ENCODE results near the gene FGD6.
A peak's percentile ranks its signal among the peaks of the same experiment; 100 is the strongest.

FGD6 gene

DNA sequence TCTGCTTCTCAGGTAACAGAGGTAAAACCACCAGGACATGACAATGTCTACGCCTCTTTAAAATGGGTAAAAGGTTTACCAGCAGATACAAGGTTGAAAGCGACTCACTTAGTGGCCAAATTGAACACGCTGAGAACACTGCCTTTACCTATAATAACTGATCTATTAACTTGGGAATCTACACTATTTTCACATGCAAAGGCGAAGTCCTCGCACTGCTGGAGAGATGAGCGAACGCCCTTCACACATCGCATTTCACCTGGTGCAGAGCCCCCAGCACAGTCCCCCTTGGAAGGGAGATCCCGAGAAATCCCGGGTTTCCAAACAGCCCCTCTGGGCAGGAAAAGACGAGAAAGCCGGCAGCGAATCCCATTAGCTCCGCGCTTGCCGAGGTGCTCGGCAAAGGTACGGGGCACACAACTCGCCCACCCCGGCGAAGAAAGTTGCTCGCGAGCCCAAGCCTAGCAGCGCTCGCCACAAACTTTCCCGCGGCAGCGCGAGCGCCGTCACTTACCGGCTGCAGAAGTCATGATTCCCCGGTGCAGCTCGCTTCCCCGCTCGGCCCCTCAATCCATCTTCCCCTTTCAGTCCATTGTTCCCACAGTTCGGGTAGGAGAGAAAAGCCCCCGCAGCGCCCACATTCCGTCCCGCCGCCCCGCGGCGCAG, 423 bp downstream of the FGD6 start:
- no peaks in the 10 kb centered on the region for H3K9me3 ChIP-seq (ENCODE audit: low read length)
- H3K27ac ChIP-seq (ENCODE audit: low read depth, low read length) = peak overlapping the region; percentile 96
- no peaks in the 10 kb centered on the region for H3K36me3 ChIP-seq (ENCODE audit: insufficient read depth, low read length)
- peak overlapping the region; percentile 93 for H3K9ac ChIP-seq (ENCODE audit: low read length)
- H3K4me1 ChIP-seq (ENCODE audit: insufficient read depth, low read length) = peaks cover 36% of the 10 kb centered on the region
- no peaks in the 10 kb centered on the region for H3K27me3 ChIP-seq (ENCODE audit: control insufficient read depth in 1 of 2, insufficient read depth in 2 of 2, low read length in 2 of 2)
- H3K4me3 ChIP-seq (ENCODE audit: low read depth in 1 of 2, low read length in 2 of 2) = peak overlapping the region; percentile 97

DNA sequence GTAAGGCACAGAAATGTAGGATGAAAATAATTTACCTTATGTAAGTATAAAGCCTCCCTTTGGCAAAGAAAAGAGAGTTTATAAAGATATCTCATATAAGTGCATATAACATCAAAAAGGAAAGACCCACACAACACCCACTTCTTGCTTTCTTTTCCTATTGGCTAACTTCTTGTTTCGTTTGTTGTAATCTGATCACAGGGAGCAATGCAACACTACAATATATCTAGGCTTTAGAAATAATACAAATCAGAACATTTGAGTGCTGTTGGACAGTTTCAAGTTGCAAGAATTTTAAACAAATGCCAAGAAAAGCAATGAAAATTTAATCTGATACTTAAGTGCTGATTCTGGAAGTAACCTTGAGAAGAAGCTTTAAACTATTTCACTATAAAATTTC, 1.3 kb downstream of the FGD6 start:
- Histone ChIP-seq H3K9ac (ENCODE audit: low read length) (peak overlapping the region; percentile 93), H3K4me3 (ENCODE audit: low read depth in 1 of 2, low read length in 2 of 2) (peak overlapping the region in 1 of 2 donors; percentile 97), H3K27me3 (ENCODE audit: control insufficient read depth in 1 of 2, insufficient read depth in 2 of 2, low read length in 2 of 2) (no peaks in the 10 kb centered on the region), H3K27ac (ENCODE audit: low read depth, low read length) (peak overlapping the region; percentile 96), H3K4me1 (ENCODE audit: insufficient read depth, low read length) (peaks cover 35% of the 10 kb centered on the region), H3K9me3 (ENCODE audit: low read length) (no peaks in the 10 kb centered on the region), H3K36me3 (ENCODE audit: insufficient read depth, low read length) (no peaks in the 10 kb centered on the region)

DNA sequence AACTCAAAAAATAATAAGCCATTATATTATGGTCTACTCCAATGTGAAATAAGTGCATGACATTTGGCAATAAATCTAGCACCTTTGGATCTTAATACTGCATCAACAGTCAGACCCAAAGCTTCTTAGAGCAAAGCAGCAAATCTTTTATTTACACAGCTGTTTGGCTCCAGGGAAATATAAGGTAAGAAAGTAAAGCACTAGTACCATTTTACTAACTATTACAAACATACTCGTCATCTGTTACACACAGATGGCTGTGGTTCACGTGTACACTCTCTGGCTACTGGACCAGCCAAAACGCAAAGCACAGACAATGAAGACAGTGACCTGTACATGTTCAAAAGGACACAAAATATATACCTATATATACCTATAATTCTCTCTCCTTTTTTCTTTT, 2.8 kb downstream of the FGD6 start:
- Histone ChIP-seq H3K36me3 (ENCODE audit: insufficient read depth, low read length) (no peaks in the 10 kb centered on the region), H3K27ac (ENCODE audit: low read depth, low read length) (no peak overlapping the region), H3K9me3 (ENCODE audit: low read length) (no peaks in the 10 kb centered on the region), H3K27me3 (ENCODE audit: control insufficient read depth in 1 of 2, insufficient read depth in 2 of 2, low read length in 2 of 2) (no peaks in the 10 kb centered on the region), H3K4me3 (ENCODE audit: low read depth in 1 of 2, low read length in 2 of 2) (no peak overlapping the region), H3K4me1 (ENCODE audit: insufficient read depth, low read length) (peaks cover 26% of the 10 kb centered on the region), H3K9ac (ENCODE audit: low read length) (no peak overlapping the region)

DNA sequence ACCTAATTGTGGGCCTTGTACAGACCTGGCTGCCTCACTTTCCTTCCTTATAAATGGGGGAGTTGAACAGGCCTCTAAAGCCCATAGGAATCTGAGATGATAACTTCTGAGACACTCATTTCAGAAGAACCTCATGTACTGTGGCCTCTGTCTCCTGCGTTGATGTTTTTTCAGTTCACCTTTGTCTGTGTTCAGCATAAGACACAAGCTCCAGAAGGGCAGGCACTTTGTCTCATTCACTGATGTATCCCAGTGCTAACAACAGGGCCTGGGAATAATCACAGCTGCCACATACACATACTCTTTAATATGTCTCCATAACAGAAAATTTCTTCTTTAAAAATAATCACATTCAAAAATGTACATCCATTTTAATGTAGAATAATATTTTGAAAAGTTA, 3.3 kb downstream of the FGD6 start:
- Histone ChIP-seq H3K27me3 (ENCODE audit: control insufficient read depth in 1 of 2, insufficient read depth in 2 of 2, low read length in 2 of 2) (no peaks in the 10 kb centered on the region), H3K9me3 (ENCODE audit: low read length) (no peaks in the 10 kb centered on the region), H3K27ac (ENCODE audit: low read depth, low read length) (peak overlapping the region; percentile 35), H3K4me3 (ENCODE audit: low read depth in 1 of 2, low read length in 2 of 2) (no peak overlapping the region), H3K4me1 (ENCODE audit: insufficient read depth, low read length) (peaks cover 21% of the 10 kb centered on the region), H3K9ac (ENCODE audit: low read length) (no peak overlapping the region), H3K36me3 (ENCODE audit: insufficient read depth, low read length) (peaks cover under 1% of the 10 kb centered on the region)

DNA sequence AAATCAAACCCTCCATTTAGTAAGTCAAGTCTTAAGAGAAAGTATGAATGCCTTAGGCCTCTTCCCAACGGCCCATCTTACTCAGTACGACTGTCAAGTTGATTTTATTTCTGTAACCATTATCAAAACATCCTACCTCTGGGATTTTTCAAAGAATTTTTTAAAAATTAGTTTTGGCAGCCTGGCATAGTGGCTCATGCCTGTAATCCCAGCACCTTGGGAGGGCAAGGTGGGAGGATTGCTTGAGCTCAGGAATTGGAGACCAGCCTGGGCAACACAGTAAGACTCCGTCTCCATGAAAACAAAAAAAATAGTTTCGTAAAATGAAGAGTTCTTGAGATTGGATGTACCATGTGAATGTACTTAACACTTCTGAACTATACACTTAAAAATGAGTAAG, 4.1 kb downstream of the FGD6 start:
- H3K4me1 ChIP-seq (ENCODE audit: insufficient read depth, low read length) = peaks cover 21% of the 10 kb centered on the region
- no peak overlapping the region for H3K4me3 ChIP-seq (ENCODE audit: low read depth in 1 of 2, low read length in 2 of 2)
- H3K9ac ChIP-seq (ENCODE audit: low read length) = no peak overlapping the region
- H3K9me3 ChIP-seq (ENCODE audit: low read length) = no peaks in the 10 kb centered on the region
- H3K27me3 ChIP-seq (ENCODE audit: control insufficient read depth in 1 of 2, insufficient read depth in 2 of 2, low read length in 2 of 2) = no peaks in the 10 kb centered on the region
- H3K27ac ChIP-seq (ENCODE audit: low read depth, low read length) = no peak overlapping the region
- H3K36me3 ChIP-seq (ENCODE audit: insufficient read depth, low read length) = peaks cover 7% of the 10 kb centered on the region

DNA sequence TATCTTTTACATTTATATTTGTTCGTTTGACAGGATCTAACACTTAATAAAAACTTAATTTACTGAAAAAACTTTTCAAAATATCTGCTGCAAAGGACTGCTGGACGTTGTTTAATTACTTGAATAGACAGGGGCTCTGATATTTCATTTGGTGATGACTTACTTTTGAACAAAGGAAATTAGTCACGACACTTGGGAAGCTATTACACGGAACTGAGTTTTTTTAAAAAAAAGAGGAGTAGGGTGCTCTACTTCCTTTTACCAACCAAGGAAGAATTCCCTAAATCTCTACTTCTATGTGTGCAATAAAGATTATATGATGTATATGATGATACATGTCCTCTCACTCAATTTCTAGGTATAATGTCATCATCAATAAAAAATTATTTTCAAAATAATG, 4.7 kb downstream of the FGD6 start:
- Histone ChIP-seq H3K27ac (ENCODE audit: low read depth, low read length) (no peak overlapping the region), H3K4me1 (ENCODE audit: insufficient read depth, low read length) (peaks cover 21% of the 10 kb centered on the region), H3K4me3 (ENCODE audit: low read depth in 1 of 2, low read length in 2 of 2) (no peak overlapping the region), H3K9ac (ENCODE audit: low read length) (no peak overlapping the region), H3K36me3 (ENCODE audit: insufficient read depth, low read length) (peaks cover 7% of the 10 kb centered on the region), H3K9me3 (ENCODE audit: low read length) (no peaks in the 10 kb centered on the region), H3K27me3 (ENCODE audit: control insufficient read depth in 1 of 2, insufficient read depth in 2 of 2, low read length in 2 of 2) (no peaks in the 10 kb centered on the region)

DNA sequence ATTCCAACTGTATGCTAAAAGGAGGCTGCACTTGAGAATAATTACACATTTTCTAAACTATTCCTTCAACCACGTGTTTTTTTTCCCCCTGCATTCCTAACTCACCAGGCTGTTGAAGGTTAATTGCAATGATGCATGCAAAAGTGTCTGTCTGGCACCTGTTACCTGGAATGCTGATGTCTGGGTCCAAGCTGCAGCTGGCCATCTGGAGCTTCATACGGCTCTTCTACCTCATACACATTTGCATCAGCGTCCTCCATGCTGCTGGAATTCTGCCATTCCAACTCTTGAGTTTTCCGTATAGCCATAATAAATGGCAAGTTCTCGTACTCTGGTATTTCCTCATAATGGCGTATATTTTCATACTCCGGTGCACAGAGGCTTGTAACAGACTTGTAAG, 8.6 kb downstream of the FGD6 start:
- H3K4me3 ChIP-seq (ENCODE audit: low read depth in 1 of 2, low read length in 2 of 2) = no peak overlapping the region
- peaks cover 7% of the 10 kb centered on the region for H3K36me3 ChIP-seq (ENCODE audit: insufficient read depth, low read length)
- no peak overlapping the region for H3K27ac ChIP-seq (ENCODE audit: low read depth, low read length)
- H3K9ac ChIP-seq (ENCODE audit: low read length) = no peak overlapping the region
- H3K4me1 ChIP-seq (ENCODE audit: insufficient read depth, low read length) = peaks cover 31% of the 10 kb centered on the region
- H3K27me3 ChIP-seq (ENCODE audit: control insufficient read depth in 1 of 2, insufficient read depth in 2 of 2, low read length in 2 of 2) = no peaks in the 10 kb centered on the region
- no peaks in the 10 kb centered on the region for H3K9me3 ChIP-seq (ENCODE audit: low read length)

DNA sequence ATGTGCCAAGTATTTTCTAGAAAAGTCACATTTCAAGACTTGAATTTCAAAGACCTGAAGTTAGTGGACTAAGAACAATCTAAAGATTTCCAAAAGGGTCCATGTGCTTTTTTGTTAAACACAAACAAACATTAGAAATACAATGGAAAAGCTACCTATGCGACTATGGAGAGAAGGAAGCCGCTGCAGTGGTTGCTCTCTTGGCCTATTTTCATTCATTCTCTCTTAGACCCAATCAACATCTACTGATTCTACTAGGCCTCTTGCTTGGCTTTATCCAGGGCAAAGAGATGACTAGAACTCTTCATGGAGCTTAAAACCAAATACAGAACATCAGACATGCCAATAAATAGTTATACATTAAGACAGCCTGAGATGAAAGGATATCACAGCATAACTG, 9.9 kb downstream of the FGD6 start:
- Histone ChIP-seq H3K4me3 (ENCODE audit: low read depth in 1 of 2, low read length in 2 of 2) (no peak overlapping the region), H3K27me3 (ENCODE audit: control insufficient read depth in 1 of 2, insufficient read depth in 2 of 2, low read length in 2 of 2) (no peaks in the 10 kb centered on the region), H3K4me1 (ENCODE audit: insufficient read depth, low read length) (peaks cover 40% of the 10 kb centered on the region), H3K36me3 (ENCODE audit: insufficient read depth, low read length) (peaks cover 7% of the 10 kb centered on the region), H3K9me3 (ENCODE audit: low read length) (no peaks in the 10 kb centered on the region), H3K27ac (ENCODE audit: low read depth, low read length) (no peak overlapping the region), H3K9ac (ENCODE audit: low read length) (no peak overlapping the region)

DNA sequence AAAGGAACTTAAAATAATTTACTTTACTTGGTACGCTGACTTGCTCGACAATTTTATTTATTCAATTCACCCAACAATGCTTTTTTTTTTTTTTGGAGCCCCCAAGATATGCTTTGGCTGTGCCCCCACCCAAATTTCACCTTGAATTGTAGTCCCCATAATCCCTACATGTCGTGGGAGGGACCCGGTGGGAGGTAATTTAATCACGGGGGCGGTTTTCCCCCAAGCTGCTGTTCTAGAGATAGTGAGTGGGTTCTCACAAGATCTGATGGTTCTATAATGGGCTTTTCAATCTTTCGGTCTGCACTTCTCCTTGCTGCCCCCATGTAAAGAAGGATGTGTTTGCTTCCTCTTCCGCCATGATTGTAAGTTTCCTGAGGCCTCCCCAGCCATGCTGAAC, 10.4 kb downstream of the FGD6 start:
- H3K27ac ChIP-seq (ENCODE audit: low read depth, low read length) = no peak overlapping the region
- peaks cover 7% of the 10 kb centered on the region for H3K36me3 ChIP-seq (ENCODE audit: insufficient read depth, low read length)
- no peak overlapping the region for H3K9ac ChIP-seq (ENCODE audit: low read length)
- H3K4me1 ChIP-seq (ENCODE audit: insufficient read depth, low read length) = peaks cover 40% of the 10 kb centered on the region
- H3K4me3 ChIP-seq (ENCODE audit: low read depth in 1 of 2, low read length in 2 of 2) = no peak overlapping the region
- no peaks in the 10 kb centered on the region for H3K9me3 ChIP-seq (ENCODE audit: low read length)
- no peaks in the 10 kb centered on the region for H3K27me3 ChIP-seq (ENCODE audit: control insufficient read depth in 1 of 2, insufficient read depth in 2 of 2, low read length in 2 of 2)

DNA sequence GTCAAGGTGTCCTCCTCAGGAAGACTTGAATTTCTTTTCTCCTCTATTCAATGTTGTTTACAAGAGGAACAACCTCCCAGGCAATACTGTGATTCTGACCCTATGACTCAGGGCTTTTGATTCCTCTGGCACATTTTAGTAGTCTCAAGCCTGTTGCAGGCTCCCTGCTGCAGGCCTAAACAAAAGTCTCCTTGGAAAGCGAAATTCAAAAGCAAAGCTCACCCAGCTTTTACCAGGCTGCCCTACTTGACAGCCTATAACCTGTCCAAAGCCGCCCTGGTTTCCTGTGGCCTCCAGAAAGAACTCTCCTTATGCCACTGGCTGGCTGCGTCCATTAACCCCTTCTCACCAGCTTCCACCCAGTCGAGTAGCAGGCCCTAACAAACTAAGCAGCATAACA, 11.6 kb downstream of the FGD6 start:
- H3K36me3 ChIP-seq (ENCODE audit: insufficient read depth, low read length) = peaks cover 7% of the 10 kb centered on the region
- peak overlapping the region; percentile 85 for H3K27ac ChIP-seq (ENCODE audit: low read depth, low read length)
- no peaks in the 10 kb centered on the region for H3K27me3 ChIP-seq (ENCODE audit: control insufficient read depth in 1 of 2, insufficient read depth in 2 of 2, low read length in 2 of 2)
- peak overlapping the region; percentile 25 for H3K9ac ChIP-seq (ENCODE audit: low read length)
- H3K4me3 ChIP-seq (ENCODE audit: low read depth in 1 of 2, low read length in 2 of 2) = no peak overlapping the region
- H3K9me3 ChIP-seq (ENCODE audit: low read length) = no peaks in the 10 kb centered on the region
- peaks cover 51% of the 10 kb centered on the region for H3K4me1 ChIP-seq (ENCODE audit: insufficient read depth, low read length)

DNA sequence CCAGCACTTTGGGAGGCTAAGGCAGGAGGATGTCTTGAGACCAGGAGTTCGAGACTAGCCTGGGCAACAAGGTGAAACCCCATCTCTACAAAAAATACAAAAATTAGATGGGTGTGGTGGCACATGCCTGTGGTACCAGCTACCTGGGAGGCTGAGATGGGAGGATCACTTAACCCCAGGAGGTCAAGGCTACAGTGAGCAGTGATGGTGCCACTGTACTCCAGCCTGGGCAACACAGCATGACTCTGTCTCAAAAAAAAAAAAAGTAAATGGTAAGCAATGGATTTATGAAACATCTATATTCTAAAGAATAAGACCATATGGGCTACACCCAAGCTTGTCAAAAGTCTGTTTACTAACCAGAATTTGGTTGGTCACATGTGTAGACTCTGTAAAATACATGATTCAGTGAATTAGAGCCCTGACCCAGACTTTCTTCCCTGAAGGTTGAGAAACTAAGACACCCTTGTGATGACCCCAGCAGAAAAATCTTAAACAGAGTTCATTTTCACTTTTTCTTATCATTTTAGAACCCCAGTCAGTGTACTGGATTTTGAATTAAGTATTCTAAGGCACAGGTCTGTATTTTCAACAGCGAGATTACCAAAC, 12.1 kb downstream of the FGD6 start:
- Histone ChIP-seq H3K27me3 (ENCODE audit: control insufficient read depth in 1 of 2, insufficient read depth in 2 of 2, low read length in 2 of 2) (no peaks in the 10 kb centered on the region), H3K27ac (ENCODE audit: low read depth, low read length) (peak overlapping the region; percentile 85), H3K9ac (ENCODE audit: low read length) (peak overlapping the region; percentile 25), H3K9me3 (ENCODE audit: low read length) (no peaks in the 10 kb centered on the region), H3K4me3 (ENCODE audit: low read depth in 1 of 2, low read length in 2 of 2) (no peak overlapping the region), H3K36me3 (ENCODE audit: insufficient read depth, low read length) (peaks cover 7% of the 10 kb centered on the region), H3K4me1 (ENCODE audit: insufficient read depth, low read length) (peaks cover 57% of the 10 kb centered on the region)
